Dedifferentiated amniotic fluid mesenchymal stem cell (primary cell): ENCODE results near the gene A2M.
A peak's percentile ranks its signal among the peaks of the same experiment; 100 is the strongest.

Source experiments
- DNase-seq: peaks from one replicate; pipeline ENCODE4 v3.0.0-alpha.2; 2016; ENCODE audit errors: extremely low spot score

The A2M gene

GRCh38 chr12:9039397-9039977 is 76.2 kb downstream of the A2M start:
- DNase-seq: peak; percentile 75

- DNase-seq: no peak
Measured at GRCh38 chr12:9037431-9037830, 78.3 kb downstream of the A2M start.

- no peak for DNase-seq
Measured at GRCh38 chr12:9036227-9036626, 79.5 kb downstream of the A2M start.

GRCh38 chr12:9034095-9034494 is 81.6 kb downstream of the A2M start:
- no peak for DNase-seq

GRCh38 chr12:9033265-9033887 is 82.3 kb downstream of the A2M start:
- DNase-seq: no peak

- no peak for DNase-seq
Measured at GRCh38 chr12:9032202-9032964, 83.3 kb downstream of the A2M start.

- DNase-seq: no peak
Measured at GRCh38 chr12:9030776-9031175, 84.9 kb downstream of the A2M start.

- no peak for DNase-seq
Measured at GRCh38 chr12:9027161-9028059, 88.3 kb downstream of the A2M start.

GRCh38 chr12:9024512-9024911 is 91.2 kb downstream of the A2M start:
- no peak for DNase-seq

- no peak for DNase-seq
Measured at GRCh38 chr12:9022592-9022991, 93.1 kb downstream of the A2M start.
